ENCODE measurements around the gene MYL4.

MYL4 gene

DNA sequence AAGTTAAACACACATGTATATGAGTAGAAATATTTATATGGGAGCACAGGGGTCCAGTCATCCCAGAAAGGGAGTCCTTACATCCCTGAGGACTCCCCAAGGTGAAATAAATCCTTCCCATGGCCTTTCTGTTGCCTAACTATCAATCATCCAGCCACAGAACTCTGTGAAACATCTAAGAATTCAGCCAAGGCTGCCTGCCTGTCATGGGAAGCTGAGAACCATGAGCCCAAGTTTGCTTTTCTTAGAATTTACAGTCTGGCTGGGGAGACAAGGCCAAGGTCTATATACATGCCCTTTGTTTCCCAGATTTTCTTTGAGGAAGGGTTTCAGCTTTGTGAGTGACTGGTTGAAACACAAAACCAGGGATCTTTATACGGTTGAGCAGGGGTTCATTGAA, 15.8 kb downstream of the MYL4 start:
- TF ChIP-seq CTCF (IDR thresholded peaks at IDR 0.05; ENCODE audit: control extremely low read depth, extremely low read depth, low read depth, missing control alignments), result no peak
- CTCF ChIA-PET, result interaction anchor here (2.3 kb wide), 1 partner anchor 91 kb away, joined by 11 read pairs; no protein-coding TSS in a partner anchor
- no peak for DNase-seq (ENCODE audit: extremely low spot score)
- POLR2A ChIA-PET, result no interaction called here

- POLR2A ChIA-PET, result no interaction called here
- no peak for DNase-seq (ENCODE audit: extremely low spot score)
- CTCF ChIA-PET, result interaction anchor here (0.8 to 2.3 kb wide), 6 partner anchors 15 to 90 kb away, joined by 3 to 11 read pairs (median 4); no protein-coding TSS in a partner anchor
- no peak for TF ChIP-seq CTCF (IDR thresholded peaks at IDR 0.05; ENCODE audit: control extremely low read depth, extremely low read depth, low read depth, missing control alignments)
Measured at GRCh38 chr17:47225436-47225858, 16.3 kb downstream of the MYL4 start.

- no peak for TF ChIP-seq CTCF (IDR thresholded peaks at IDR 0.05; ENCODE audit: control extremely low read depth, extremely low read depth, low read depth, missing control alignments)
- CTCF ChIA-PET, result interaction anchor here (0.8 to 2.3 kb wide), 6 partner anchors 16 to 90 kb away, joined by 3 to 11 read pairs (median 4); no protein-coding TSS in a partner anchor
- POLR2A ChIA-PET, result no interaction called here
- no peak for DNase-seq (ENCODE audit: extremely low spot score)
Measured at GRCh38 chr17:47225911-47226688, 17.0 kb downstream of the MYL4 start.

DNA sequence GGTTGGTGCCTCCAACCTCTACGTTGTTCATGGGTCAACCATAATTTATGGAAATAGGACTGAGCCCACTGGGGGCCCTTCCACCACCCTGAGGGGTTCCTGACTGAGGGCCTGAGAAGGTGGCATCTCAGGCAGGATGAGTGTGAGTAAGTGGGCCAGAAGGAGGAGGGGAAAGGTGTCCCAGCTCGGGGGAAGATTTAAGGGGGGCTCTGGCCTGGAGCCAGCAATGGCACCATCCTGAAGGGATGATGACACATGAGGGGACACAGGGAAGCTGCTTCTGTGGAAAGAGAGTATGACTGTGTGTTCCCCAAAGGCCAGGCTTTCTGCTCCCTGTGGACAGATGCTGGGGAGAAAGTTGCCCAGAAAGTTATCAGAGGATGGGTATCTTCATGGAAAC, 18.7 kb downstream of the MYL4 start:
- ChIA-PET CTCF (interaction anchor here (4.1 kb wide), 1 partner anchor 87 kb away, joined by 107 read pairs; no protein-coding TSS in a partner anchor), POLR2A (no interaction called here)
- TF ChIP-seq CTCF (IDR thresholded peaks at IDR 0.05; ENCODE audit: control extremely low read depth, extremely low read depth, low read depth, missing control alignments), result no peak
- DNase-seq (ENCODE audit: extremely low spot score), result peak; percentile 1

GRCh38 chr17:47229535-47230443, 20.6 kb downstream of the MYL4 start:
- ChIA-PET POLR2A (interaction anchor here (0.5 to 0.6 kb wide), 2 partner anchors 35 to 383 kb away, joined by 3 to 5 read pairs; no protein-coding TSS in a partner anchor), CTCF (interaction anchor here (0.7 to 4.1 kb wide), 30 partner anchors 9 to 385 kb away, joined by 3 to 107 read pairs (median 4); partner anchors contain the start of genes CDC27, EFCAB13, ITGB3 and MYL4)
- TF ChIP-seq CTCF (IDR thresholded peaks at IDR 0.05; ENCODE audit: control extremely low read depth, extremely low read depth, low read depth, missing control alignments), result peak; percentile 95
- DNase-seq (ENCODE audit: extremely low spot score), result peak; percentile 83

DNA sequence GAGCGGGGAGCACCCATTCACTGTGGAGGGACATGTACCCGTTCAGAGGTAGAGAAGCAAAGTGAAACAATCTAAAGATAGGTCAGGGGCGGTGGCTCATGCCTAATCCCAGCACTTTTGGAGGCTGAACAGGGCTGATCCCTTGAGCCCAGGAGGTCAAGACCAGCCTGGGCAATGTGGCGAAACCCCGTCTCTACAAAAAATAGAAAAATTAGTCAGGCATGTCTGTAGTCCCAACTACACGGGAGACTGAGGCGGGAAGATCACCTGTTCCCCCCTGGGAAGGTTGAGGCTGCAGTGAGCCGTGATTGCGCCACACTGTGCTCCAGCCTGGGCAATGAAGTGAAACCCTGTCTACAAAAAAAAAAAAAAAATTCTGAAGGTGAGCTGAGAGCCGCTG, 21.7 kb downstream of the MYL4 start:
- no peak for DNase-seq (ENCODE audit: extremely low spot score)
- TF ChIP-seq CTCF (IDR thresholded peaks at IDR 0.05; ENCODE audit: control extremely low read depth, extremely low read depth, low read depth, missing control alignments), result no peak
- POLR2A ChIA-PET, result no interaction called here
- CTCF ChIA-PET, result interaction anchor here (0.8 to 4.1 kb wide), 16 partner anchors 8 to 88 kb away, joined by 3 to 107 read pairs (median 6); partner anchors contain the start of genes CDC27, ITGB3 and MYL4

All from GM10248 (cell line).